ENCODE results near the gene DACH1. TPM values are rescaled to one million over a fixed set of nuclear protein-coding genes. Genes with fewer than 3 reads are reported as not detected.

The DACH1 gene
- total and polyA plus RNA-seq, 3 experiments from 2014 or later: not detected

- Mint-ChIP-seq H3K36me3 (no peaks in the 10 kb centered on the region), H3K9me3 (peaks cover 0 to 9% (median 2%) of the 10 kb centered on the region in 5 donors), H3K4me1 (peaks cover 5 to 9% (median 8%) of the 10 kb centered on the region in 3 donors), H3K27me3 (peaks cover 8 to 25% of the 10 kb centered on the region in 2 donors), H3K27ac (no peak overlapping the region), H3K4me3 (no peak overlapping the region)
- POLR2A ChIA-PET: no interaction called here
- no peak for DNase-seq
- H3K4me3 ChIP-seq (ENCODE audit: low read length): no peak overlapping the region
- H3K27me3 ChIP-seq (ENCODE audit: insufficient read depth, low read length, poor library complexity, severe bottlenecking): no peaks in the 10 kb centered on the region
- CTCF ChIA-PET: no interaction called here
- no peaks in the 10 kb centered on the region for H3K9me3 ChIP-seq (ENCODE audit: low read length)
- no peaks in the 10 kb centered on the region for H3K36me3 ChIP-seq (ENCODE audit: insufficient read depth, low read length)
- no peaks in the 10 kb centered on the region for H3K4me1 ChIP-seq (ENCODE audit: insufficient read depth, low read length)
- H3K27ac ChIP-seq (ENCODE audit: low read depth, low read length): no peak overlapping the region
Measured at GRCh38 chr13:71871844-71872243, 4.8 kb upstream of the DACH1 start.

GRCh38 chr13:71871176-71871754 lies 4.3 kb upstream of the DACH1 start:
- H3K4me3 Mint-ChIP-seq: no peak overlapping the region
- H3K36me3 Mint-ChIP-seq: no peaks in the 10 kb centered on the region
- peaks cover 0 to 9% (median 2%) of the 10 kb centered on the region in 5 donors for H3K9me3 Mint-ChIP-seq
- H3K27ac ChIP-seq (ENCODE audit: low read depth, low read length): no peak overlapping the region
- no peak overlapping the region for H3K4me3 ChIP-seq (ENCODE audit: low read length)
- DNase-seq: no peak
- H3K27ac Mint-ChIP-seq: no peak overlapping the region
- no peaks in the 10 kb centered on the region for H3K9me3 ChIP-seq (ENCODE audit: low read length)
- peaks cover 11 to 29% of the 10 kb centered on the region in 2 donors for H3K27me3 Mint-ChIP-seq
- CTCF ChIA-PET: no interaction called here
- H3K4me1 ChIP-seq (ENCODE audit: insufficient read depth, low read length): no peaks in the 10 kb centered on the region
- POLR2A ChIA-PET: no interaction called here
- no peaks in the 10 kb centered on the region for H3K36me3 ChIP-seq (ENCODE audit: insufficient read depth, low read length)
- H3K4me1 Mint-ChIP-seq: peaks cover 5 to 9% (median 9%) of the 10 kb centered on the region in 3 donors
- no peaks in the 10 kb centered on the region for H3K27me3 ChIP-seq (ENCODE audit: insufficient read depth, low read length, poor library complexity, severe bottlenecking)

GRCh38 chr13:71870100-71870499 lies 3.1 kb upstream of the DACH1 start:
- CTCF ChIA-PET: no interaction called here
- POLR2A ChIA-PET: no interaction called here

DNA sequence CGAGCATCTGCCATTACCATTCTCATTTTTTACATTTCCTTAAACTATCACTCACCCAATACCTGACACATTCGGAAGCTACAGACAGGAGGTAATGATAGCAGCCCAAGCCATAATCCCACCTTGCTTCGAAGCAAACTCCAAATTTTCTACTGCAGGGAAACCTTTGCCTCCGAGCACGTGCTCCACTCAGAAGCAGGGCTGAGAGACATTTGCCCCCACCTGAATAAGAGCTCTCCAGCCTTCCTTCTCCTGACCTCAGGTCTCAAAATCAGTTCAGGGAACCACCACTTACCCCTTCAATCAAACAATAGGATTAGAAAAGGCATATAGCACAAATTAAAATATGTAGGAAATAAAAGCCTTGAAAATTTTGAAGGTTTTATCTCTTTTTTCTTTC lies 2.3 kb upstream of the DACH1 start:
- Histone ChIP-seq H3K4me1 (ENCODE audit: insufficient read depth, low read length) (no peaks in the 10 kb centered on the region), H3K36me3 (ENCODE audit: insufficient read depth, low read length) (no peaks in the 10 kb centered on the region), H3K9me3 (ENCODE audit: low read length) (no peaks in the 10 kb centered on the region), H3K27me3 (ENCODE audit: insufficient read depth, low read length, poor library complexity, severe bottlenecking) (peaks cover 3% of the 10 kb centered on the region), H3K4me3 (ENCODE audit: low read length) (no peak overlapping the region), H3K27ac (ENCODE audit: low read depth, low read length) (no peak overlapping the region)
- Mint-ChIP-seq H3K27me3 (peaks cover 20 to 40% of the 10 kb centered on the region in 2 donors), H3K9me3 (peaks cover 0 to 16% (median 4%) of the 10 kb centered on the region in 5 donors), H3K27ac (no peak overlapping the region), H3K4me3 (no peak overlapping the region), H3K4me1 (peaks cover 5 to 16% (median 16%) of the 10 kb centered on the region in 3 donors), H3K36me3 (no peaks in the 10 kb centered on the region)
- ChIA-PET CTCF (no interaction called here), POLR2A (no interaction called here)
- no peak for DNase-seq

More at GRCh38 chr13:71870100-71870499, 3.1 kb upstream of the DACH1 start:
- no peak overlapping the region for H3K27ac ChIP-seq (ENCODE audit: low read depth, low read length)
- Mint-ChIP-seq H3K27ac (no peak overlapping the region), H3K4me1 (peaks cover 5 to 9% (median 9%) of the 10 kb centered on the region in 3 donors), H3K36me3 (no peaks in the 10 kb centered on the region), H3K4me3 (no peak overlapping the region), H3K9me3 (peaks cover 0 to 9% (median 2%) of the 10 kb centered on the region in 5 donors), H3K27me3 (peaks cover 13 to 32% of the 10 kb centered on the region in 2 donors)
- H3K36me3 ChIP-seq (ENCODE audit: insufficient read depth, low read length): no peaks in the 10 kb centered on the region
- H3K4me1 ChIP-seq (ENCODE audit: insufficient read depth, low read length): no peaks in the 10 kb centered on the region
- H3K27me3 ChIP-seq (ENCODE audit: insufficient read depth, low read length, poor library complexity, severe bottlenecking): no peaks in the 10 kb centered on the region
- no peaks in the 10 kb centered on the region for H3K9me3 ChIP-seq (ENCODE audit: low read length)
- H3K4me3 ChIP-seq (ENCODE audit: low read length): no peak overlapping the region
- DNase-seq: no peak

DNA sequence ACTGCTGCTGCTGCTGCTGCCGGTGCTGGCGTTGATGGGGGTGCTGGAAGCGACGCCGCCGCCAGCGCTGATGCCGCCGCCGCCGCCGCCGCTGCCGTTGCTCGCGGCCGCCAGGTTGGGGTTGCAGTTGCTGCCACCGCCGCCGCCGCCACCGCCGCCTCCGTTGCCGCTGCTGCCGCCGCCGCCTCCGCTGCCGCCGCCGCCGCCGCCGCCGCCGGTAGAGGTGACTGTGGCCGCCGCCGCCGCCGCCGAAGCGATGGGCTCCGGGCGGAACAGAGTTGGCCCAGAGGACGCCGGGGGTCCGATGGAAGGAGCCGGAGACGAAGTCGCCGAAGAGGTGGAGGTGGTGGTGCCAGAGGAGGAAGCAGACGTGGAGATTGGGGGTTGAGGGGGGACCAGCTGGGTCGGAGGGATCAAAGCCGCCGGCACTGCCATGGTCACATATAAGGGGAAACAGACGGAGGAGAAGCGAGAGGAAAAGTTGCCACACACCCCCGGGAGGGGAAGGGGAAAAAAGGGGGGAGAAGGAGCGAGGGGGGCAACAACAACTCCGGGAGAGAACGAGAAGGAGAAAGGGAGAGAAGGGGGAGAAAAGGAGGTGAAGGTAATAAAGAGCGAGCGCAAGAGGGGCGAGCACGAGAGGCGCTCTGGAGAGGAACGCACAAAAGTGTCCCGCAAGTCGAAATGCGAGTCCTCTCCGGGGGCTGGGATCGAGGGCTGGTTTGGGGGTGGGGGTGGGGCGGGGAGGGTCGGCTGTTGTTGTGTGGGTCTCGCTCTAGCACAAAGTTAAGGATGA lies 471 bp downstream of the DACH1 start:
- DNase-seq: no peak
- Mint-ChIP-seq H3K27ac (no peak overlapping the region), H3K4me1 (peaks cover 5 to 24% (median 16%) of the 10 kb centered on the region in 3 donors), H3K36me3 (peaks cover 0 to 1% (median 0%) of the 10 kb centered on the region in 3 donors), H3K4me3 (peak overlapping the region in 5 of 7 donors; percentile 18 to 50 (median 41)), H3K27me3 (peaks cover 26 to 52% of the 10 kb centered on the region in 2 donors), H3K9me3 (peaks cover 0 to 25% (median 4%) of the 10 kb centered on the region in 5 donors)
- CTCF ChIA-PET: no interaction called here
- H3K9me3 ChIP-seq (ENCODE audit: low read length): no peaks in the 10 kb centered on the region
- no peak overlapping the region for H3K4me3 ChIP-seq (ENCODE audit: low read length)
- peaks cover 8% of the 10 kb centered on the region for H3K27me3 ChIP-seq (ENCODE audit: insufficient read depth, low read length, poor library complexity, severe bottlenecking)
- H3K27ac ChIP-seq (ENCODE audit: low read depth, low read length): no peak overlapping the region
- H3K36me3 ChIP-seq (ENCODE audit: insufficient read depth, low read length): no peaks in the 10 kb centered on the region
- POLR2A ChIA-PET: no interaction called here
- no peaks in the 10 kb centered on the region for H3K4me1 ChIP-seq (ENCODE audit: insufficient read depth, low read length)

DNA sequence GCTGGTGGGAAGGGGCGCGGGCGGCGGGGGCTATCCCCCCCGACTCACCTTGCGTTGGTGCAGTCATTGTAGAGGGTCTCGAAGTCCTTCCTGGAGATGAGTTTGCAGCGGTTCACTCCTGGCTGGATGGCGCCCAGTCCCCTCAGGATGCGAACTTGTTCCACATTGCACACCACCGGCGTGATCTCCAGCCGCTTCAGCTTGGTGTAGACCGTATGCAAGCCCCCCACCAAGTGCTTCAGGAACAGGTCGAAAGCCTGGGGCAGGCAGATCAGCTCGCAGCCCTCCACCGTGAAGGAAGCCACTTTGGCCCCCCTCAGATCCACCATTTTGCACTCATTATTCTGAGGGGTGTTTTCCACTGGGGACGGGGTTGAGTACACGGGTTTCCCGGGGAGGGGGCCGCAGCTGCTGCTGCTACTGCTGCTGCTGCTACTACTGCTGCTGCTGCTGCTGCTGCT lies 1.1 kb downstream of the DACH1 start:
- H3K4me3 ChIP-seq (ENCODE audit: low read length): no peak overlapping the region

DNA sequence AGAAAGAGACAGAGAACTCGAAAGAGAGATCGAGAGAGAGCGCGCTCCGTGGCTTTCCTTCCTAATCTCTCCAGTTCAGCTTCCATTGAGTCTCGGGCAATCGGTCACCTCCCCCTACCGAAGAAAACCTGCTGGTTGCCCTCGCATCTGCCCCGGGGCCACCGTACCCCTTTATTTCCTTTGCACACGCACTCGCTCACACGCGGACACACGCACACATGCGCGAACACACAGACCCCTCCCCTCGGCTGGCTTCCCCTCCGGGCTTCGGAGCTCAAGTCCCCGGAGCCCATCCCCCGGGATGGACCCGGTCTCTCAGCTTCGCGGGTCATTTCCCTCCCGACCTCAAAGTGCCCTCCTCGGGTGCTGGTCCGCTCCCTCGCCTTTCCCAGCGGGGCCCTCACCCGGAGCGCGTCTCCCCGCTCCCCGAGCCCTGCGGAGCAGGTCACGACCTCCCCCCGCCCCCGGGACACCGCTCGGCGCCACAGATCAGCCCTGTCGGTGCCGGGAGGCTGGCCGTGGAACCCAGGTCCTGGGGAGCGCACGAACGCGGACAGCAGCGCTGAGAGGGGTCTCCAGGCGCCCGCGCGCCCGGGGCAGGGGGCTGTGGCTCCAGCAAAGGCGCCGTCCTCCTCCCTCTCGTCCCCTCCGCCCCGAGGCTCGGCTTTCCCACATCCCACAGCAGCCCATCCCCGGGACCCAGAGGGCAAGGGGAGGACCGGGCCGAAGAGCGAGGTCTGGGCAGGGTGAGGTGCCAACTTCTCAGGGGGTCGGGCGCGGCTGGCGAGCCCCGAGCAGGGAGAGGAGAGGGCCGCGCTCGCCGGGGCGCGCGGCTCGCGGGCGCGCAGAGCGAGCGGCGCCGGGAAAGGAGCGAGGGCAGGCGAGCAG lies 1.8 kb downstream of the DACH1 start:
- ChIA-PET POLR2A (no interaction called here), CTCF (no interaction called here)
- no peak for DNase-seq
- Histone ChIP-seq H3K4me3 (ENCODE audit: low read length) (no peak overlapping the region), H3K4me1 (ENCODE audit: insufficient read depth, low read length) (no peaks in the 10 kb centered on the region), H3K27ac (ENCODE audit: low read depth, low read length) (no peak overlapping the region), H3K36me3 (ENCODE audit: insufficient read depth, low read length) (no peaks in the 10 kb centered on the region), H3K27me3 (ENCODE audit: insufficient read depth, low read length, poor library complexity, severe bottlenecking) (peaks cover 8% of the 10 kb centered on the region), H3K9me3 (ENCODE audit: low read length) (no peaks in the 10 kb centered on the region)
- peaks cover 0 to 1% (median 0%) of the 10 kb centered on the region in 3 donors for H3K36me3 Mint-ChIP-seq
- H3K27ac Mint-ChIP-seq: no peak overlapping the region
- peak overlapping the region in 5 of 7 donors; percentile 16 to 71 (median 38) for H3K4me3 Mint-ChIP-seq
- peaks cover 26 to 52% of the 10 kb centered on the region in 2 donors for H3K27me3 Mint-ChIP-seq
- peaks cover 5 to 24% (median 16%) of the 10 kb centered on the region in 3 donors for H3K4me1 Mint-ChIP-seq
- peaks cover 0 to 19% (median 4%) of the 10 kb centered on the region in 5 donors for H3K9me3 Mint-ChIP-seq

More for the DNA sequence above, 1.1 kb downstream of the DACH1 start:
- DNase-seq: no peak
- H3K4me1 ChIP-seq (ENCODE audit: insufficient read depth, low read length): no peaks in the 10 kb centered on the region
- H3K36me3 ChIP-seq (ENCODE audit: insufficient read depth, low read length): no peaks in the 10 kb centered on the region
- peaks cover 8% of the 10 kb centered on the region for H3K27me3 ChIP-seq (ENCODE audit: insufficient read depth, low read length, poor library complexity, severe bottlenecking)
- H3K27ac ChIP-seq (ENCODE audit: low read depth, low read length): no peak overlapping the region
- Mint-ChIP-seq H3K36me3 (peaks cover 0 to 1% (median 0%) of the 10 kb centered on the region in 3 donors), H3K4me3 (peak overlapping the region in 3 of 7 donors; percentile 19 to 48 (median 32)), H3K4me1 (peaks cover 5 to 24% (median 16%) of the 10 kb centered on the region in 3 donors), H3K27ac (no peak overlapping the region), H3K9me3 (peaks cover 0 to 23% (median 4%) of the 10 kb centered on the region in 5 donors), H3K27me3 (peaks cover 26 to 52% of the 10 kb centered on the region in 2 donors)
- POLR2A ChIA-PET: no interaction called here
- H3K9me3 ChIP-seq (ENCODE audit: low read length): no peaks in the 10 kb centered on the region
- CTCF ChIA-PET: no interaction called here

Data from CD8-positive, alpha-beta memory T cell (primary cell).